Small intestine (tissue), 7 donors: ENCODE results near the gene NEIL3. TPM values are rescaled to one million over a fixed set of nuclear protein-coding genes. Genes with fewer than 3 reads are reported as not detected.

Experiments used
- DNase-seq, 2 donors: peaks; one replicate each; pipeline versions ENCODE4 v3.0.0 to v3.0.0-alpha.2; 2013
- FAIRE-seq: peaks from 2 replicates; lab custom pipeline; 2012; peaks lifted over from hg19 to GRCh38; lab: Jason Lieb, UNC
- H3K27ac ChIP-seq, 3 donors: one replicate each; pipeline ENCODE4 v1.5.1; 2013; ENCODE audit warnings: low read length in 2 of 3, mild to moderate bottlenecking in 2 of 3, control low read depth in 1 of 3, inconsistent platforms in 1 of 3, low read depth in 1 of 3, moderate library complexity in 1 of 3
- H3K27me3 ChIP-seq, 3 donors: one replicate each; pipeline ENCODE4 v1.6.1; 2013; ENCODE audit warnings: low read length in 3 of 3, inconsistent platforms in 1 of 3; ENCODE audit not compliant: control insufficient read depth in 3 of 3, insufficient read depth in 3 of 3
- H3K36me3 ChIP-seq, 3 donors: one replicate each; pipeline ENCODE4 v1.6.1; 2013; ENCODE audit warnings: low read length in 3 of 3, inconsistent platforms in 1 of 3, low read depth in 1 of 3, mild to moderate bottlenecking in 1 of 3, moderate library complexity in 1 of 3; ENCODE audit not compliant: control insufficient read depth in 3 of 3, insufficient read depth in 2 of 3
- H3K4me1 ChIP-seq, 3 donors: one replicate each; pipeline ENCODE4 v1.6.1; 2013; ENCODE audit warnings: low read length in 2 of 3, inconsistent platforms in 1 of 3, low read depth in 1 of 3, mild to moderate bottlenecking in 1 of 3, moderate library complexity in 1 of 3; ENCODE audit not compliant: control insufficient read depth in 3 of 3, insufficient read depth in 2 of 3
- H3K4me3 ChIP-seq, 3 donors: one replicate each; pipeline ENCODE4 v1.5.1; 2013; ENCODE audit warnings: low read length in 3 of 3, control low read depth in 1 of 3, inconsistent platforms in 1 of 3, low read depth in 1 of 3, mild to moderate bottlenecking in 1 of 3, moderate library complexity in 1 of 3
- H3K9me3 ChIP-seq, 2 donors: one replicate each; pipeline ENCODE4 v1.6.1; 2013; ENCODE audit warnings: low read depth in 1 of 2, low read length in 1 of 2; ENCODE audit not compliant: control insufficient read depth in 2 of 2, insufficient read depth in 1 of 2
- WGBS, 3 donors: extraction: QIAGEN DNeasy Blood & Tissue Kit; methylation state at CpG; one replicate each; pipeline ENCODE4 v1.1.7; 2013; 5-methylcytosine and 5-hydroxymethylcytosine counted together
- polyA plus RNA-seq, 4 donors: library from polyadenylated mRNA; stranded (reverse) in 3 of 4; unstranded in 1 of 4; fragments of 200-250 nt in 3 of 4; fragments of 120-200 nt in 1 of 4; gene quantifications; one replicate each; pipeline versions ENCODE4 v1.2.1 to v1.2.3, GENCODE V29; 2013
- donor health status: healthy with polysubstance abuse.
- donor health status: control.
- donor health status: control.
- donor health status: Bipolar disorder and iron deficiency.
- donor health status: healthy.

Gene NEIL3
- polyA plus RNA-seq, 4 donors, result 2.8 to 3.4 TPM; not detected in 2

GRCh38 chr4:177271915-177272766 is 37.5 kb upstream of the NEIL3 start:
- FAIRE-seq (no peak), DNase-seq (peak in 1 of 2 donors; percentile 48)
- H3K27me3 ChIP-seq, result no peaks in the 10 kb centered on the region
- H3K27ac ChIP-seq, result peak overlapping the region in 1 of 3 donors; percentile 53
- peaks cover 0 to 14% (median 0%) of the 10 kb centered on the region in 3 donors for H3K4me1 ChIP-seq
- no peaks in the 10 kb centered on the region for H3K36me3 ChIP-seq
- 55 to 71% (median 60%) methylated on average over 10 of the region's 10 CpGs for WGBS, 3 donors
- H3K4me3 ChIP-seq, result no peak overlapping the region
- peaks cover 0 to 15% of the 10 kb centered on the region in 2 donors for H3K9me3 ChIP-seq

GRCh38 chr4:177275999-177276398 is 33.7 kb upstream of the NEIL3 start:
- Histone ChIP-seq H3K9me3 (peaks cover 0 to 7% of the 10 kb centered on the region in 2 donors), H3K4me3 (no peak overlapping the region), H3K4me1 (peaks cover 0 to 14% (median 0%) of the 10 kb centered on the region in 3 donors), H3K27me3 (no peaks in the 10 kb centered on the region), H3K27ac (no peak overlapping the region), H3K36me3 (no peaks in the 10 kb centered on the region)
- DNase-seq, result no peak
- no peak for FAIRE-seq
- 67 to 73% (median 70%) methylated on average over 4 of the region's 4 CpGs for WGBS, 3 donors

GRCh38 chr4:177281351-177281909 is 28.2 kb upstream of the NEIL3 start:
- peak in 1 of 2 donors; percentile 70 for DNase-seq
- WGBS, 3 donors, result 35 to 58% (median 47%) methylated on average over 4 of the region's 4 CpGs
- peak overlapping the region in 1 of 3 donors; percentile 58 for H3K27ac ChIP-seq
- no peaks in the 10 kb centered on the region for H3K36me3 ChIP-seq
- no peaks in the 10 kb centered on the region for H3K9me3 ChIP-seq
- no peak overlapping the region for H3K4me3 ChIP-seq
- peaks cover 0 to 10% (median 0%) of the 10 kb centered on the region in 3 donors for H3K4me1 ChIP-seq
- H3K27me3 ChIP-seq, result no peaks in the 10 kb centered on the region
- no peak for FAIRE-seq

- peaks cover 0 to 10% (median 0%) of the 10 kb centered on the region in 3 donors for H3K4me1 ChIP-seq
- no peaks in the 10 kb centered on the region for H3K27me3 ChIP-seq
- H3K9me3 ChIP-seq, result no peaks in the 10 kb centered on the region
- DNase-seq (no peak), FAIRE-seq (no peak)
- H3K4me3 ChIP-seq, result no peak overlapping the region
- H3K36me3 ChIP-seq, result no peaks in the 10 kb centered on the region
- WGBS, 3 donors, result 53 to 76% (median 70%) methylated on average over 5 of the region's 5 CpGs
- no peak overlapping the region for H3K27ac ChIP-seq
Measured at GRCh38 chr4:177282284-177282835, 27.3 kb upstream of the NEIL3 start.

GRCh38 chr4:177283167-177283566 is 26.5 kb upstream of the NEIL3 start:
- Histone ChIP-seq H3K36me3 (no peaks in the 10 kb centered on the region), H3K4me1 (peaks cover 0 to 10% (median 0%) of the 10 kb centered on the region in 3 donors), H3K27ac (no peak overlapping the region), H3K4me3 (no peak overlapping the region), H3K9me3 (no peaks in the 10 kb centered on the region), H3K27me3 (no peaks in the 10 kb centered on the region)
- 84 to 90% (median 86%) methylated on average over 2 of the region's 2 CpGs for WGBS, 3 donors
- FAIRE-seq (no peak), DNase-seq (no peak)

GRCh38 chr4:177285953-177286352 is 23.7 kb upstream of the NEIL3 start:
- H3K27me3 ChIP-seq, result no peaks in the 10 kb centered on the region
- H3K9me3 ChIP-seq, result no peaks in the 10 kb centered on the region
- no peak overlapping the region for H3K27ac ChIP-seq
- H3K4me1 ChIP-seq, result peaks cover 0 to 10% (median 0%) of the 10 kb centered on the region in 3 donors
- 83 to 90% (median 87%) methylated on average over 6 of the region's 6 CpGs for WGBS, 3 donors
- no peaks in the 10 kb centered on the region for H3K36me3 ChIP-seq
- H3K4me3 ChIP-seq, result no peak overlapping the region
- DNase-seq (no peak), FAIRE-seq (no peak)

- peaks cover 0 to 4% (median 0%) of the 10 kb centered on the region in 3 donors for H3K4me1 ChIP-seq
- FAIRE-seq, result no peak
Measured at GRCh38 chr4:177287255-177287654, 22.4 kb upstream of the NEIL3 start.

GRCh38 chr4:177288335-177288734 is 21.3 kb upstream of the NEIL3 start:
- FAIRE-seq, result no peak
- DNase-seq, result no peak
- WGBS, 3 donors, result 91 to 94% (median 91%) methylated on average over 1 of the region's 1 CpG

More at GRCh38 chr4:177287255-177287654, 22.4 kb upstream of the NEIL3 start:
- no peak for DNase-seq
- no peaks in the 10 kb centered on the region for H3K9me3 ChIP-seq
- no peak overlapping the region for H3K4me3 ChIP-seq
- 13 to 34% (median 13%) methylated on average over 1 of the region's 1 CpG for WGBS, 3 donors
- no peaks in the 10 kb centered on the region for H3K36me3 ChIP-seq
- H3K27ac ChIP-seq, result no peak overlapping the region
- H3K27me3 ChIP-seq, result no peaks in the 10 kb centered on the region

More at GRCh38 chr4:177288335-177288734, 21.3 kb upstream of the NEIL3 start:
- H3K4me1 ChIP-seq, result peaks cover 0 to 5% (median 0%) of the 10 kb centered on the region in 3 donors
- H3K9me3 ChIP-seq, result no peaks in the 10 kb centered on the region
- H3K4me3 ChIP-seq, result no peak overlapping the region
- H3K27me3 ChIP-seq, result no peaks in the 10 kb centered on the region
- no peaks in the 10 kb centered on the region for H3K36me3 ChIP-seq
- H3K27ac ChIP-seq, result no peak overlapping the region
